OCI-LY3 (cell line): ENCODE measurements around the gene LSM14A.

Source experiments
- H2AFZ ChIP-seq: fragments of 200-600, 300-600 bp; shearing (Covaris generic); 2 replicates; pipeline ENCODE4 v1.6.0; 2014; ENCODE audit warnings: antibody characterized with exemption, low read depth, low read length
- H3K27ac ChIP-seq: fragments of 200-600, 300-600 bp; sonication (generic); 2 replicates; pipeline ENCODE4 v1.5.1; 2014; ENCODE audit warnings: mild to moderate bottlenecking, low read length, moderate library complexity, mixed read lengths
- H3K27me3 ChIP-seq: fragments of 200-600, 300-600 bp; sonication (generic); 2 replicates; pipeline ENCODE4 v1.6.1; 2014; ENCODE audit warnings: low read depth, low read length, mixed read lengths
- H3K36me3 ChIP-seq: fragments of 200-600, 300-600 bp; sonication (generic); replicated peaks from 2 replicates; pipeline ENCODE3; 2014; ENCODE audit warnings: low read depth, low read length, mixed read lengths
- H3K4me1 ChIP-seq: fragments of 300-600, 200-600 bp; sonication (generic); 2 replicates; pipeline ENCODE4 v1.6.1; 2014; ENCODE audit warnings: low read length, mixed read lengths
- H3K4me2 ChIP-seq: fragments of 200-600, 300-600 bp; sonication (generic); 2 replicates; pipeline ENCODE4 v1.6.1; 2014; ENCODE audit warnings: low read length, mixed read lengths
- H3K4me3 ChIP-seq: fragments of 300-600, 200-600 bp; sonication (generic); 2 replicates; pipeline ENCODE4 v1.5.1; 2014; ENCODE audit warnings: antibody characterized with exemption, mild to moderate bottlenecking, low read length, moderate library complexity
- H3K79me2 ChIP-seq: fragments of 300-600, 200-600 bp; shearing (Covaris generic); 2 replicates; pipeline ENCODE4 v1.6.1; 2014; ENCODE audit warnings: mild to moderate bottlenecking, low read length, mixed read lengths
- H3K9ac ChIP-seq: fragments of 300-600, 200-600 bp; shearing (Covaris generic); 2 replicates; pipeline ENCODE4 v1.6.0; 2014; ENCODE audit warnings: mild to moderate bottlenecking, low read length, moderate library complexity
- H3K9me3 ChIP-seq: fragments of 200-600, 300-600 bp; shearing (Covaris generic); 2 replicates; pipeline ENCODE4 v1.6.1; 2014; ENCODE audit warnings: low read length, mixed read lengths; ENCODE audit not compliant: insufficient read depth
- H4K20me1 ChIP-seq: fragments of 200-600, 300-600 bp; sonication (generic); 2 replicates; pipeline ENCODE4 v1.6.1; 2016; ENCODE audit warnings: low read length, mixed read lengths; ENCODE audit not compliant: insufficient read depth
- EZH2phosphoT487 ChIP-seq: fragments of 200-600 bp; shearing (Covaris generic); IDR thresholded peaks from 2 replicates; pipeline ENCODE4 v1.6.1; 2018; ENCODE audit warnings: antibody characterized with exemption, mixed run types, low read depth
- TF ChIP-seq, protein P1 (sequence below): fragments of 200-600, 300-600 bp; sonication (generic); IDR thresholded peaks from 2 replicates; pipeline ENCODE4 v1.5.1; 2014; ENCODE audit warnings: antibody characterized with exemption, low read length, low read depth

The LSM14A gene

DNA sequence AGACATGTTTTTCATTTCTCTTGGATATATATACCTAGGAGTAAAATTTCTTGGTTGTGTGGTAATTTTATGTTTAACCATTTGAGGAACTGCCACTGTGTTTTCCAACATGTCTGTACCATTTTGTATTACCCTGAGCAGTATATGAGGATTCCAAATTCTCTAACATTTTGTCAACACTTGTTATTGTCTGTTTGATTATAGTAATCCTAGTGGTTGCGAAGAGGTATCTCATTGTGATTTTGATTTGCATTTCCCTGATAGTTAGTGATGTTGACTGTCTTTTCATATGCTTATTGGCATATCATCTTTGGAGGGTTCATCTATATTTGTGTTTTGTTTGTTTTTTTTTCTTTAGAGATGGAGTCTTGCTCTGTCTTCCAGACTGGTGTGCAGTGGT is 103.4 kb downstream of the LSM14A start:
- Histone ChIP-seq H3K4me3 (no peak overlapping the region), H3K36me3 (peaks cover 2% of the 10 kb centered on the region), H2AFZ (no peak overlapping the region), H3K9ac (no peak overlapping the region), H3K4me2 (no peak overlapping the region), H3K27me3 (no peaks in the 10 kb centered on the region), H3K79me2 (peaks cover 7% of the 10 kb centered on the region; the same call in 1 of the 2 replicates), H4K20me1 (peaks cover 4% of the 10 kb centered on the region; the same call in 1 of the 2 replicates), H3K9me3 (no peaks in the 10 kb centered on the region), H3K4me1 (peaks cover 3% of the 10 kb centered on the region), H3K27ac (no peak overlapping the region)
- TF ChIP-seq, protein P1, sequence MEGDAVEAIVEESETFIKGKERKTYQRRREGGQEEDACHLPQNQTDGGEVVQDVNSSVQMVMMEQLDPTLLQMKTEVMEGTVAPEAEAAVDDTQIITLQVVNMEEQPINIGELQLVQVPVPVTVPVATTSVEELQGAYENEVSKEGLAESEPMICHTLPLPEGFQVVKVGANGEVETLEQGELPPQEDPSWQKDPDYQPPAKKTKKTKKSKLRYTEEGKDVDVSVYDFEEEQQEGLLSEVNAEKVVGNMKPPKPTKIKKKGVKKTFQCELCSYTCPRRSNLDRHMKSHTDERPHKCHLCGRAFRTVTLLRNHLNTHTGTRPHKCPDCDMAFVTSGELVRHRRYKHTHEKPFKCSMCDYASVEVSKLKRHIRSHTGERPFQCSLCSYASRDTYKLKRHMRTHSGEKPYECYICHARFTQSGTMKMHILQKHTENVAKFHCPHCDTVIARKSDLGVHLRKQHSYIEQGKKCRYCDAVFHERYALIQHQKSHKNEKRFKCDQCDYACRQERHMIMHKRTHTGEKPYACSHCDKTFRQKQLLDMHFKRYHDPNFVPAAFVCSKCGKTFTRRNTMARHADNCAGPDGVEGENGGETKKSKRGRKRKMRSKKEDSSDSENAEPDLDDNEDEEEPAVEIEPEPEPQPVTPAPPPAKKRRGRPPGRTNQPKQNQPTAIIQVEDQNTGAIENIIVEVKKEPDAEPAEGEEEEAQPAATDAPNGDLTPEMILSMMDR = no peak
- TF ChIP-seq EZH2phosphoT487 = no peak

DNA sequence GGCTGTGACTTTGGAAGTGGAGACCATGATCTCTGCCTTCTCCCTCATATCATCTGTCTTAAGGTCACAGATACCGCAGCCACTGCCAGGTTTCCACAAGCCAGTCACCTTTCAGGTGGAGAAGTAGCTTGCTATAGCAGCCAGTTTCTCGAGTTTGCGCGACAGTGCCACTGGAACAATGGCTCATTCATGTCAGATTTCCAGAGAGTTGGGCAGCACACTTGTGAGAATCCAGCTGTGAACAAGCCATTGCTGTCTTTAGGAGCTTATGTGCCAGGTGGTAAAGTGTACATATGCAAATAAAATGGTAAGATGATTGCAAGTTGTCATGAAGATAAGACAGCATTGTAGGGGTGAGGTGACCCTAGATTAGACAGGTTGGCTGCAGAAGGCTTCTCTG is 104.3 kb downstream of the LSM14A start:
- H3K36me3 ChIP-seq = peaks cover 2% of the 10 kb centered on the region
- no peak overlapping the region for H2AFZ ChIP-seq
- no peaks in the 10 kb centered on the region for H3K4me1 ChIP-seq
- no peak overlapping the region for H3K9ac ChIP-seq
- no peak overlapping the region for H3K27ac ChIP-seq
- no peak for TF ChIP-seq EZH2phosphoT487
- TF ChIP-seq, protein P1 = no peak
- peaks cover 5% of the 10 kb centered on the region; the same call in 1 of the 2 replicates for H3K79me2 ChIP-seq
- H3K4me3 ChIP-seq = no peak overlapping the region
- no peak overlapping the region for H3K4me2 ChIP-seq
- H3K9me3 ChIP-seq = no peaks in the 10 kb centered on the region
- peaks cover 4% of the 10 kb centered on the region; the same call in 1 of the 2 replicates for H4K20me1 ChIP-seq
- no peaks in the 10 kb centered on the region for H3K27me3 ChIP-seq

DNA sequence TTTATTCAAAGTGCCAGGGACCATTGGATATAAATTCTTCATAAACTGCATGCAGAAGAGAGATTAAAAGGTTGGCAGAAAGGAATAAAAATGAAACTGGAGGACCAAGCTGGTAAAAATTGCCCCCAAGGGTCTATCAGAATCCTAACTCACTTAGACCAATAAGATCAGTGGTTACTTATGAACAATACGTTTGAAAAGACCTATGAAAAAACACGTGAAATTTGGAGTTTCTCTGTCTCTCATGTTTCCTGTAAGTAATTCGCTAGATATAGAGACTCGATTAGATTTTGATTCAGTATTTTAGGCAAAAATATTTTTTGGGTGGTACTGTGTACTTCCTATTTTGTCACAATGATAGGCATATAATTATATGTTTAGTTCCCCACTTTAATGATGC is 104.9 kb downstream of the LSM14A start:
- H3K9me3 ChIP-seq = no peaks in the 10 kb centered on the region
- H3K27ac ChIP-seq = no peak overlapping the region
- no peaks in the 10 kb centered on the region for H3K27me3 ChIP-seq
- H3K4me3 ChIP-seq = no peak overlapping the region
- H3K4me2 ChIP-seq = no peak overlapping the region
- H2AFZ ChIP-seq = no peak overlapping the region
- TF ChIP-seq EZH2phosphoT487 = no peak
- TF ChIP-seq, protein P1 = no peak
- H3K4me1 ChIP-seq = no peaks in the 10 kb centered on the region
- H3K36me3 ChIP-seq = peaks cover 2% of the 10 kb centered on the region
- H4K20me1 ChIP-seq = peaks cover 4% of the 10 kb centered on the region; the same call in 1 of the 2 replicates
- H3K9ac ChIP-seq = no peak overlapping the region
- H3K79me2 ChIP-seq = peaks cover 5% of the 10 kb centered on the region; the same call in 1 of the 2 replicates

GRCh38 chr19:34278783-34279182 is 106.5 kb downstream of the LSM14A start:
- TF ChIP-seq EZH2phosphoT487 = no peak
- TF ChIP-seq, protein P1 = no peak

More at GRCh38 chr19:34278783-34279182, 106.5 kb downstream of the LSM14A start:
- Histone ChIP-seq H3K4me3 (no peak overlapping the region), H3K36me3 (peaks cover 2% of the 10 kb centered on the region), H4K20me1 (peaks cover 4% of the 10 kb centered on the region; the same call in 1 of the 2 replicates), H3K79me2 (peaks cover 5% of the 10 kb centered on the region; the same call in 1 of the 2 replicates), H3K9ac (no peak overlapping the region), H3K27me3 (no peaks in the 10 kb centered on the region), H3K4me2 (no peak overlapping the region), H3K27ac (no peak overlapping the region), H3K4me1 (no peaks in the 10 kb centered on the region), H2AFZ (no peak overlapping the region), H3K9me3 (no peaks in the 10 kb centered on the region)
